Glutamatergic neuron (in vitro differentiated cells): ENCODE measurements around the gene ASB6. TPM values are rescaled to one million over a fixed set of nuclear protein-coding genes. Genes with fewer than 3 reads are reported as not detected.

Experiments
- DNase-seq: peaks from one replicate; pipeline ENCODE4 v3.0.0; 2022
- H3K27ac Mint-ChIP-seq: one replicate; pipeline ENCODE4 v1.8.0; 2020; ENCODE audit warnings: mild to moderate bottlenecking, mixed read lengths, inconsistent platforms; ENCODE audit not compliant: unreplicated experiment
- H3K27me3 Mint-ChIP-seq: one replicate; pipeline ENCODE4 v1.8.0; 2020; ENCODE audit warnings: mild to moderate bottlenecking, moderate library complexity, mixed read lengths, inconsistent platforms; ENCODE audit not compliant: unreplicated experiment
- H3K36me3 Mint-ChIP-seq: one replicate; pipeline ENCODE4 v1.8.0; 2020; ENCODE audit warnings: mild to moderate bottlenecking, mixed read lengths, inconsistent platforms; ENCODE audit not compliant: unreplicated experiment
- H3K4me1 Mint-ChIP-seq: one replicate; pipeline ENCODE4 v1.8.0; 2020; ENCODE audit warnings: mild to moderate bottlenecking, low read depth, mixed read lengths, inconsistent platforms; ENCODE audit not compliant: unreplicated experiment
- H3K4me3 Mint-ChIP-seq: one replicate; pipeline ENCODE4 v1.8.0; 2020; ENCODE audit warnings: mild to moderate bottlenecking, mixed read lengths, inconsistent platforms; ENCODE audit not compliant: unreplicated experiment
- H3K9me3 Mint-ChIP-seq: one replicate; pipeline ENCODE4 v1.8.0; 2020; ENCODE audit warnings: mild to moderate bottlenecking, moderate library complexity, mixed read lengths, inconsistent platforms; ENCODE audit not compliant: unreplicated experiment
- CTCF ChIP-seq: fragments of 200-600 bp; sonication (generic); IDR thresholded peaks from one replicate; pipeline ENCODE4 v1.5.0; 2021; ENCODE audit not compliant: partially characterized antibody, unreplicated experiment
- total RNA-seq: library from RNA; stranded (reverse); fragmentation: NEBNext Ultra II Directional; extraction: Animal tissue kit (Norgen Biotek cat#: 25700); gene quantifications from one replicate; pipeline ENCODE4 v1.2.1, GENCODE V29; 2021; ENCODE audit not compliant: unreplicated experiment

Gene ASB6
- total RNA-seq, 1 donor from 2014 or later = 25.4 TPM

GRCh38 chr9:129602598-129603415, 39.1 kb downstream of the ASB6 start:
- no peaks in the 10 kb centered on the region for H3K36me3 Mint-ChIP-seq
- H3K9me3 Mint-ChIP-seq = peaks cover 7% of the 10 kb centered on the region
- H3K4me1 Mint-ChIP-seq = peaks cover 20% of the 10 kb centered on the region
- H3K27me3 Mint-ChIP-seq = peaks cover 17% of the 10 kb centered on the region
- peak overlapping the region; percentile 43 for H3K27ac Mint-ChIP-seq
- no peak for DNase-seq
- no peak for TF ChIP-seq CTCF
- H3K4me3 Mint-ChIP-seq = no peak overlapping the region

GRCh38 chr9:129601082-129601674, 40.8 kb downstream of the ASB6 start:
- Mint-ChIP-seq H3K9me3 (peaks cover 2% of the 10 kb centered on the region), H3K27me3 (peaks cover 7% of the 10 kb centered on the region), H3K4me1 (peaks cover 11% of the 10 kb centered on the region), H3K4me3 (no peak overlapping the region), H3K36me3 (no peaks in the 10 kb centered on the region), H3K27ac (no peak overlapping the region)
- TF ChIP-seq CTCF = no peak
- DNase-seq = no peak

- peaks cover 7% of the 10 kb centered on the region for H3K27me3 Mint-ChIP-seq
- no peak for TF ChIP-seq CTCF
- H3K36me3 Mint-ChIP-seq = no peaks in the 10 kb centered on the region
- no peaks in the 10 kb centered on the region for H3K9me3 Mint-ChIP-seq
- DNase-seq = no peak
- peak overlapping the region; percentile 46 for H3K4me3 Mint-ChIP-seq
- no peak overlapping the region for H3K27ac Mint-ChIP-seq
- H3K4me1 Mint-ChIP-seq = peaks cover 22% of the 10 kb centered on the region
These were observed 43.8 kb downstream of the ASB6 start for GRCh38 chr9:129598089-129598596.

- Mint-ChIP-seq H3K4me1 (peaks cover 22% of the 10 kb centered on the region), H3K27me3 (peaks cover 6% of the 10 kb centered on the region)
These were observed 44.4 kb downstream of the ASB6 start for GRCh38 chr9:129597355-129598088.

More at GRCh38 chr9:129597355-129598088, 44.4 kb downstream of the ASB6 start:
- DNase-seq = peak; percentile 48
- no peak for TF ChIP-seq CTCF
- Mint-ChIP-seq H3K9me3 (no peaks in the 10 kb centered on the region), H3K27ac (no peak overlapping the region), H3K4me3 (no peak overlapping the region), H3K36me3 (no peaks in the 10 kb centered on the region)
